Activated naive CD4-positive, alpha-beta T cell treated with anti-CD3 and anti-CD28 coated beads, Interleukin-2, amount 50 U/mL, for 72 hours (primary cell): ENCODE results near the gene NFIX. TPM values are rescaled to one million over a fixed set of nuclear protein-coding genes. Genes with fewer than 3 reads are reported as not detected.
A peak's percentile ranks its signal among the peaks of the same experiment; 100 is the strongest.

Source experiments
- ATAC-seq, 2 donors: fragments of 150-1000 bp; cut with Tn5 transposase; 2 replicates each; pipeline ENCODE4 v1.10.0; 2021; ENCODE audit warnings: mild to moderate bottlenecking in 2 of 2, moderate library complexity in 2 of 2
- DNase-seq, 2 donors: peaks; one replicate each; pipeline ENCODE4 v3.0.0; 2021 to 2022; ENCODE audit warnings: low spot score in 2 of 2
- H3K27ac Mint-ChIP-seq, 2 donors: one replicate each; pipeline ENCODE4 v1.8.0; 2022; ENCODE audit warnings: mild to moderate bottlenecking in 2 of 2, mixed read lengths in 2 of 2
- H3K36me3 Mint-ChIP-seq, 2 donors: one replicate each; pipeline ENCODE4 v1.8.0; 2022; ENCODE audit warnings: mixed read lengths in 2 of 2
- H3K9me3 Mint-ChIP-seq, 2 donors: one replicate each; pipeline ENCODE4 v1.8.0; 2022; ENCODE audit warnings: mixed read lengths in 2 of 2
- total RNA-seq, 2 donors: library from RNA; stranded (reverse); gene quantifications; one replicate each; pipeline ENCODE4 v1.2.3, GENCODE V29; 2022

NFIX gene
- total RNA-seq, 2 donors from 2014 or later, result 1.8 to 5.4 TPM

- no peaks in the 10 kb centered on the region for H3K9me3 Mint-ChIP-seq
- ATAC-seq (no peak), DNase-seq (no peak)
- peaks cover 12 to 27% of the 10 kb centered on the region in 2 donors for H3K36me3 Mint-ChIP-seq
- H3K27ac Mint-ChIP-seq, result peak overlapping the region in 1 of 2 donors; percentile 58
These were observed 124.8 kb downstream of the NFIX start for GRCh38 chr19:13120031-13120430.

GRCh38 chr19:13120817-13121216 is 125.5 kb downstream of the NFIX start:
- H3K36me3 Mint-ChIP-seq, result peaks cover 12 to 19% of the 10 kb centered on the region in 2 donors
- no peaks in the 10 kb centered on the region for H3K9me3 Mint-ChIP-seq
- H3K27ac Mint-ChIP-seq, result peak overlapping the region; percentile 58 to 85
- DNase-seq (no peak), ATAC-seq (no peak)

GRCh38 chr19:13121551-13122274 is 126.4 kb downstream of the NFIX start:
- DNase-seq (no peak), ATAC-seq (no peak)
- Mint-ChIP-seq H3K9me3 (no peaks in the 10 kb centered on the region), H3K36me3 (peaks cover 10% of the 10 kb centered on the region in 2 donors), H3K27ac (peak overlapping the region; percentile 35 to 50)

GRCh38 chr19:13122275-13122878 is 127.1 kb downstream of the NFIX start:
- ATAC-seq (peak in 1 of 2 donors; percentile 16), DNase-seq (no peak)
- H3K9me3 Mint-ChIP-seq, result no peaks in the 10 kb centered on the region
- H3K27ac Mint-ChIP-seq, result peak overlapping the region; percentile 35 to 58
- H3K36me3 Mint-ChIP-seq, result peaks cover 5 to 6% of the 10 kb centered on the region in 2 donors

GRCh38 chr19:13122980-13123957 is 128.0 kb downstream of the NFIX start:
- Mint-ChIP-seq H3K27ac (peak overlapping the region; percentile 35 to 77), H3K36me3 (peaks cover 0 to 6% of the 10 kb centered on the region in 2 donors), H3K9me3 (no peaks in the 10 kb centered on the region)
- DNase-seq (no peak), ATAC-seq (no peak)

GRCh38 chr19:13127051-13127450 is 131.8 kb downstream of the NFIX start:
- H3K9me3 Mint-ChIP-seq, result no peaks in the 10 kb centered on the region
- no peak for DNase-seq
- ATAC-seq, result no peak
- H3K27ac Mint-ChIP-seq, result no peak overlapping the region
- H3K36me3 Mint-ChIP-seq, result peaks cover 0 to 6% of the 10 kb centered on the region in 2 donors

- peaks cover 0 to 10% of the 10 kb centered on the region in 2 donors for H3K36me3 Mint-ChIP-seq
These were observed 132.7 kb downstream of the NFIX start for GRCh38 chr19:13127811-13128575.

GRCh38 chr19:13128583-13128982 is 133.3 kb downstream of the NFIX start:
- no peaks in the 10 kb centered on the region for H3K9me3 Mint-ChIP-seq
- ATAC-seq, result no peak
- no peak for DNase-seq
- peaks cover 0 to 16% of the 10 kb centered on the region in 2 donors for H3K36me3 Mint-ChIP-seq
- H3K27ac Mint-ChIP-seq, result peak overlapping the region in 1 of 2 donors; percentile 79

More at GRCh38 chr19:13127811-13128575, 132.7 kb downstream of the NFIX start:
- Mint-ChIP-seq H3K9me3 (no peaks in the 10 kb centered on the region), H3K27ac (peak overlapping the region in 1 of 2 donors; percentile 79)
- DNase-seq (no peak), ATAC-seq (no peak)

GRCh38 chr19:13129384-13129783 is 134.1 kb downstream of the NFIX start:
- ATAC-seq (no peak), DNase-seq (no peak)
- H3K9me3 Mint-ChIP-seq, result no peaks in the 10 kb centered on the region
- H3K36me3 Mint-ChIP-seq, result peaks cover 0 to 16% of the 10 kb centered on the region in 2 donors
- no peak overlapping the region for H3K27ac Mint-ChIP-seq

GRCh38 chr19:13130886-13131490 is 135.7 kb downstream of the NFIX start:
- no peaks in the 10 kb centered on the region for H3K9me3 Mint-ChIP-seq
- DNase-seq (no peak), ATAC-seq (no peak)
- peaks cover 0 to 16% of the 10 kb centered on the region in 2 donors for H3K36me3 Mint-ChIP-seq
- peak overlapping the region; percentile 23 to 87 for H3K27ac Mint-ChIP-seq

- peak; percentile 97 to 98 for ATAC-seq
- Mint-ChIP-seq H3K27ac (peak overlapping the region; percentile 87 to 94), H3K9me3 (no peaks in the 10 kb centered on the region), H3K36me3 (peaks cover 0 to 16% of the 10 kb centered on the region in 2 donors)
- DNase-seq, result peak; percentile 47 to 78
These were observed 137.4 kb downstream of the NFIX start for GRCh38 chr19:13132471-13133180.

- ATAC-seq (no peak), DNase-seq (no peak)
- Mint-ChIP-seq H3K27ac (peak overlapping the region; percentile 87 to 94), H3K9me3 (no peaks in the 10 kb centered on the region), H3K36me3 (peaks cover 0 to 16% of the 10 kb centered on the region in 2 donors)
These were observed 138.1 kb downstream of the NFIX start for GRCh38 chr19:13133241-13133870.

- Mint-ChIP-seq H3K36me3 (peaks cover 0 to 16% of the 10 kb centered on the region in 2 donors), H3K9me3 (no peaks in the 10 kb centered on the region), H3K27ac (peak overlapping the region; percentile 63 to 92)
- ATAC-seq, result no peak
- DNase-seq, result no peak
These were observed 139.4 kb downstream of the NFIX start for GRCh38 chr19:13134626-13135025.

- ATAC-seq (no peak), DNase-seq (no peak)
- Mint-ChIP-seq H3K9me3 (no peaks in the 10 kb centered on the region), H3K36me3 (peaks cover 0 to 16% of the 10 kb centered on the region in 2 donors), H3K27ac (peak overlapping the region in 1 of 2 donors; percentile 81)
These were observed 140.1 kb downstream of the NFIX start for GRCh38 chr19:13135068-13136062.
